IMR-90 (cell line): ENCODE data around the gene ZDHHC14. TPM values are rescaled to one million over a fixed set of nuclear protein-coding genes. Genes with fewer than 3 reads are reported as not detected.

Experiments
- ATAC-seq: fragments of 200-7000 bp; cut with Tn5 transposase; 2 replicates; pipeline ENCODE4 v1.9.1; 2020; ENCODE audit warnings: low read depth, mild to moderate bottlenecking, moderate library complexity
- BruUV-seq: library from RNA; stranded (reverse); fragments of 400-500 nt; replicated peaks from 2 replicates; lab custom pipeline; 2021; lab: Mats Ljungman, UMichigan
- CTCF ChIA-PET: fragments of 300-600 bp; formaldehyde crosslinking; extraction: SDS; loops from one replicate; lab custom pipeline; 2021; ENCODE audit warnings: antibody characterized with exemption; lab: Yijun Ruan, JAX
- POLR2A ChIA-PET: fragments of 300-600 bp; sonication (Branson Sonifier 250); formaldehyde crosslinking; loops from one replicate; lab custom pipeline; 2022; ENCODE audit warnings: antibody characterized with exemption; ENCODE audit not compliant: unreplicated experiment; lab: Charles Lee
- DNase-seq: peaks from one replicate; pipeline ENCODE4 v3.0.0; 2013
- H2AFZ ChIP-seq: replicated peaks from 2 replicates; pipeline ENCODE3; 2013; ENCODE audit warnings: low read length, mild to moderate bottlenecking; ENCODE audit not compliant: poor library complexity
- H2AK5ac ChIP-seq: 2 replicates; pipeline ENCODE4 v1.6.1; 2013; ENCODE audit warnings: low read depth, low read length, inconsistent platforms
- H2AK9ac ChIP-seq: replicated peaks from 2 replicates; pipeline ENCODE3; 2013; ENCODE audit warnings: mild to moderate bottlenecking, low read depth, low read length, moderate library complexity; ENCODE audit not compliant: poor library complexity
- H2BK120ac ChIP-seq: 2 replicates; pipeline ENCODE4 v1.6.1; 2013; ENCODE audit warnings: low read depth, low read length, inconsistent platforms
- H2BK15ac ChIP-seq: 3 replicates; pipeline ENCODE4 v1.6.1; 2013; ENCODE audit warnings: low read depth, low read length, inconsistent platforms
- H2BK20ac ChIP-seq: 2 replicates; pipeline ENCODE4 v1.6.1; 2013; ENCODE audit warnings: low read depth, mild to moderate bottlenecking, inconsistent platforms, low read length, moderate library complexity
- H2BK5ac ChIP-seq: 2 replicates; pipeline ENCODE4 v1.6.1; 2013; ENCODE audit warnings: mild to moderate bottlenecking, low read depth, low read length, inconsistent platforms; ENCODE audit not compliant: poor library complexity, severe bottlenecking
- H3K14ac ChIP-seq: replicated peaks from 2 replicates; pipeline ENCODE4 v1.6.1; 2013; ENCODE audit warnings: low read depth, low read length, inconsistent platforms
- H3K18ac ChIP-seq: 2 replicates; pipeline ENCODE4 v1.6.1; 2013; ENCODE audit warnings: low read depth, low read length, control low read depth
- H3K23ac ChIP-seq: 2 replicates; pipeline ENCODE4 v1.6.1; 2013; ENCODE audit warnings: low read depth, low read length, inconsistent platforms
- H3K27ac ChIP-seq: 2 replicates; pipeline ENCODE4 v1.5.1; 2013; ENCODE audit warnings: mild to moderate bottlenecking, control low read depth, low read length; ENCODE audit not compliant: insufficient read depth
- H3K27me3 ChIP-seq: 2 replicates; pipeline ENCODE4 v1.6.1; 2013; ENCODE audit warnings: low read length; ENCODE audit not compliant: control insufficient read depth, insufficient read depth
- H3K36me3 ChIP-seq: 2 replicates; pipeline ENCODE4 v1.6.1; 2013; ENCODE audit warnings: low read length, mixed read lengths; ENCODE audit not compliant: control insufficient read depth, insufficient read depth
- H3K4ac ChIP-seq: 2 replicates; pipeline ENCODE4 v1.6.1; 2013; ENCODE audit warnings: low read depth, low read length, inconsistent platforms
- H3K4me1 ChIP-seq: 2 replicates; pipeline ENCODE4 v1.6.1; 2013; ENCODE audit warnings: low read length, mixed read lengths; ENCODE audit not compliant: control insufficient read depth, insufficient read depth
- H3K4me2 ChIP-seq: 2 replicates; pipeline ENCODE4 v1.6.1; 2013; ENCODE audit warnings: low read depth, mild to moderate bottlenecking, control low read depth, low read length, moderate library complexity
- H3K4me3 ChIP-seq: 2 replicates; pipeline ENCODE4 v1.5.1; 2013; ENCODE audit warnings: low read depth, mild to moderate bottlenecking, control low read depth, low read length, moderate library complexity; ENCODE audit not compliant: insufficient read depth
- H3K56ac ChIP-seq: 2 replicates; pipeline ENCODE4 v1.6.1; 2013; ENCODE audit warnings: low read length, inconsistent platforms; ENCODE audit not compliant: insufficient read depth; ENCODE audit errors: extremely low read depth
- H3K79me1 ChIP-seq, 2 experiments: 2 replicates each; pipeline ENCODE4 v1.6.1; 2013; ENCODE audit warnings: low read length in 2 of 2, inconsistent platforms in 1 of 2, low read depth in 1 of 2
- H3K9ac ChIP-seq: 2 replicates; pipeline ENCODE4 v1.6.1; 2013; ENCODE audit warnings: low read depth, low read length, control low read depth
- H3K9me1 ChIP-seq: 2 replicates; pipeline ENCODE4 v1.6.1; 2013; ENCODE audit warnings: low read length, inconsistent platforms; ENCODE audit not compliant: insufficient read depth
- H3K9me3 ChIP-seq: 2 replicates; pipeline ENCODE4 v1.6.1; 2013; ENCODE audit warnings: low read length; ENCODE audit not compliant: control insufficient read depth, insufficient read depth
- H4K20me1 ChIP-seq: 2 replicates; pipeline ENCODE4 v1.6.1; 2013; ENCODE audit warnings: low read length, inconsistent platforms; ENCODE audit not compliant: insufficient read depth
- H4K5ac ChIP-seq: 2 replicates; pipeline ENCODE4 v1.6.1; 2013; ENCODE audit warnings: mild to moderate bottlenecking, low read depth, low read length, control low read depth
- H4K8ac ChIP-seq, 2 experiments: 2 replicates each; pipeline ENCODE4 v1.6.1; 2013; ENCODE audit warnings: low read depth in 2 of 2, low read length in 2 of 2, control low read depth in 1 of 2, inconsistent platforms in 1 of 2
- H4K91ac ChIP-seq: 2 replicates; pipeline ENCODE4 v1.6.1; 2013; ENCODE audit warnings: low read depth, low read length, inconsistent platforms; ENCODE audit not compliant: insufficient read depth
- BHLHE40 ChIP-seq: fragments of 150-350 bp; IDR thresholded peaks from 2 replicates; pipeline ENCODE4 v1.6.1; 2016; ENCODE audit warnings: mild to moderate bottlenecking, low read depth, low read length
- CHD1 ChIP-seq: IDR thresholded peaks from 2 replicates; pipeline ENCODE4 v1.6.1; 2012; ENCODE audit warnings: low read depth, low read length, improper control_type of control experiment
- CTCF ChIP-seq: conservative IDR thresholded peaks from 2 replicates; pipeline ENCODE4 v1.5.1; 2012; ENCODE audit warnings: mild to moderate bottlenecking, low read depth, low read length, improper control_type of control experiment
- ELK1 ChIP-seq: fragments of 150-350 bp; IDR thresholded peaks from 2 replicates; pipeline ENCODE4 v1.6.1; 2016; ENCODE audit warnings: low read depth, mild to moderate bottlenecking, low read length, moderate library complexity, borderline replicate concordance
- FOS ChIP-seq: fragments of 150-350 bp; IDR thresholded peaks from 2 replicates; pipeline ENCODE4 v1.6.1; 2016; ENCODE audit warnings: low read depth, low read length
- MAFK ChIP-seq: IDR thresholded peaks from 2 replicates; pipeline ENCODE4 v1.6.1; 2012; ENCODE audit warnings: low read depth, low read length, improper control_type of control experiment
- MAZ ChIP-seq: IDR thresholded peaks from 2 replicates; pipeline ENCODE4 v1.6.1; 2012; ENCODE audit warnings: low read depth, mild to moderate bottlenecking, low read length, improper control_type of control experiment, moderate library complexity, borderline replicate concordance
- MXI1 ChIP-seq: IDR thresholded peaks from 2 replicates; pipeline ENCODE4 v1.6.1; 2012; ENCODE audit warnings: low read depth, mild to moderate bottlenecking, low read length, moderate library complexity, borderline replicate concordance
- NFE2L2 ChIP-seq: fragments of 150-350 bp; IDR thresholded peaks from 2 replicates; pipeline ENCODE4 v1.6.1; 2016; ENCODE audit warnings: low read depth, mild to moderate bottlenecking, low read length
- POLR2A ChIP-seq: IDR thresholded peaks from 2 replicates; pipeline ENCODE4 v1.6.1; 2012; ENCODE audit warnings: mild to moderate bottlenecking, low read depth, low read length
- RAD21 ChIP-seq: IDR thresholded peaks from 2 replicates; pipeline ENCODE4 v1.6.1; 2012; ENCODE audit warnings: low read length, improper control_type of control experiment
- RCOR1 ChIP-seq: IDR thresholded peaks from 2 replicates; pipeline ENCODE4 v1.6.1; 2012; ENCODE audit warnings: mild to moderate bottlenecking, low read length, improper control_type of control experiment; ENCODE audit not compliant: insufficient replicate concordance
- RFX5 ChIP-seq: IDR thresholded peaks from 2 replicates; pipeline ENCODE4 v1.8.0; 2012; ENCODE audit warnings: low read depth, mild to moderate bottlenecking, low read length, moderate library complexity
- SMC3 ChIP-seq: fragments of 150-350 bp; IDR thresholded peaks from 2 replicates; pipeline ENCODE4 v1.6.1; 2016; ENCODE audit warnings: low read depth, mild to moderate bottlenecking, antibody characterized with exemption, low read length, moderate library complexity
- USF2 ChIP-seq: fragments of 150-350 bp; IDR thresholded peaks from 2 replicates; pipeline ENCODE4 v1.6.1; 2017; ENCODE audit warnings: mild to moderate bottlenecking, antibody characterized with exemption, low read length, low read depth
- WGBS, 2 experiments: methylation state at CpG; one replicate each; pipeline versions ENCODE4 v1.1.5 to v1.1.7; 2013; ENCODE audit warnings: missing lambda C conversion rate in 2 of 2; ENCODE audit not compliant: insufficient read length in 1 of 2; ENCODE audit errors: extremely low coverage in 2 of 2; 5-methylcytosine and 5-hydroxymethylcytosine counted together
- dilution Hi-C: fragments of 300-500 bp; cut with HindIII; formaldehyde crosslinking; loops from one replicate; pipeline ENCODE4 v1.14.3; 2018; ENCODE audit warnings: low sequenced_read_pairs; ENCODE audit not compliant: unreplicated experiment
- in situ Hi-C: fragments of 300-500 bp; cut with MboI; formaldehyde crosslinking; loops from 3 replicates; pipeline ENCODE4 v1.14.3; 2019; ENCODE audit warnings: low sequenced_read_pairs, inconsistent platforms, mixed read lengths
- intact Hi-C: fragments of 100-400 bp; cut with micrococcal nuclease; formaldehyde crosslinking; loops from 2 replicates; pipeline ENCODE4 v1.10.0; 2022
- polyA plus RNA-seq, 3 experiments: library from polyadenylated mRNA; depleted of rRNA; stranded (reverse); fragments of >200 nt; gene quantifications; 2 replicates each; pipeline ENCODE4 v1.2.3, GENCODE V29; 2012; ENCODE audit warnings: low replicate concordance in 1 of 3
- total RNA-seq: library from RNA; depleted of rRNA; stranded (reverse); fragments of >200 nt; gene quantifications from 2 replicates; pipeline ENCODE4 v1.2.3, GENCODE V29; 2012

Gene ZDHHC14
- total and polyA plus RNA-seq, 2 of the 4 experiments (the other 2 are of a cell fraction), result 0.90 to 2.0 TPM

GRCh38 chr6:157519255-157520116, 138.5 kb downstream of the ZDHHC14 start:
- no peak for DNase-seq
- Histone ChIP-seq H3K4me2 (no peak overlapping the region), H3K27me3 (no peaks in the 10 kb centered on the region), H3K18ac (no peak overlapping the region), H3K4me3 (no peak overlapping the region), H3K4ac (no peak overlapping the region), H4K5ac (no peak overlapping the region), H3K36me3 (no peaks in the 10 kb centered on the region), H3K9me1 (0 out of 2 replicates have a peak, but pooled peaks cover 3% of the 10 kb centered on the region), H3K27ac (no peak overlapping the region), H2BK15ac (no peak overlapping the region), H4K20me1 (no peaks in the 10 kb centered on the region), H3K9ac (no peak overlapping the region), H3K56ac (no peak overlapping the region), H2AK5ac (no peak overlapping the region), H2AFZ (no peak overlapping the region), H4K91ac (no peak overlapping the region), H3K79me1 (no peaks in the 10 kb centered on the region), H4K8ac (no peak overlapping the region), H3K23ac (no peak overlapping the region), H2AK9ac (no peak overlapping the region), H3K4me1 (peaks cover 5% of the 10 kb centered on the region; the same call in 1 of the 2 replicates), H3K9me3 (no peaks in the 10 kb centered on the region), H2BK5ac (no peak overlapping the region), H3K14ac (no peak overlapping the region), H2BK120ac (no peak overlapping the region), H2BK20ac (no peak overlapping the region)
- ChIA-PET CTCF (no interaction called here), POLR2A (no interaction called here)
- intact Hi-C loops, result no loop called here
- ATAC-seq, result no peak
- 100% methylated on average over 1 of the region's 15 CpGs; no CpG with 5 or more reads in 1 of the 2 experiments for WGBS, 2 experiments
- dilution Hi-C loops, result no loop called here
- in situ Hi-C loops, result no loop called here
- no TSS peak for BruUV-seq
- no peak for TF ChIP-seq SMC3
- TF ChIP-seq CHD1, result no peak
- no peak for TF ChIP-seq RAD21
- TF ChIP-seq BHLHE40, result no peak
- TF ChIP-seq RCOR1, result no peak
- no peak for TF ChIP-seq USF2
- TF ChIP-seq POLR2A, result no peak
- no peak for TF ChIP-seq MAFK
- no peak for TF ChIP-seq CTCF
- no peak for TF ChIP-seq NFE2L2
- TF ChIP-seq FOS, result no peak
- no peak for TF ChIP-seq ELK1
- TF ChIP-seq MAZ, result no peak
- no peak for TF ChIP-seq MXI1
- no peak for TF ChIP-seq RFX5
